Lower leg skin (tissue), 3 donors: ENCODE results near the gene SFXN1.

Experiments
- CTCF ChIP-seq, 3 donors: fragments of 450-650 bp; IDR thresholded peaks; one replicate each; pipeline ENCODE4 v1.5.1; 2016; ENCODE audit warnings: antibody characterized with exemption in 3 of 3, mild to moderate bottlenecking in 3 of 3, moderate library complexity in 2 of 3
- POLR2A ChIP-seq, 2 donors: fragments of 450-650 bp; IDR thresholded peaks; one replicate each; pipeline ENCODE4 v1.6.1; 2016 to 2017; ENCODE audit warnings: antibody characterized with exemption in 2 of 2, mild to moderate bottlenecking in 1 of 2, moderate library complexity in 1 of 2

GRCh38 chr5:175501759-175502158 is 23.4 kb downstream of the SFXN1 start:
- TF ChIP-seq CTCF (IDR thresholded peaks at IDR 0.05) (no peak), POLR2A (IDR thresholded peaks at IDR 0.05) (no peak)
